22Rv1 (cell line): Measurements from ENCODE around the gene SLC4A3.

Experiments
- ZFX ChIP-seq: fragments of 450-650 bp; IDR thresholded peaks from 2 replicates; pipeline ENCODE4 v1.6.1; 2017; ENCODE audit warnings: antibody characterized with exemption, borderline replicate concordance
- TF ChIP-seq, protein P1 (sequence below): fragments of 450-650 bp; IDR thresholded peaks from 2 replicates; pipeline ENCODE4 v1.5.1; 2017; ENCODE audit warnings: mild to moderate bottlenecking

GRCh38 chr2:219626540-219626939, 890 bp upstream of the SLC4A3 start:
- TF ChIP-seq, protein P1, sequence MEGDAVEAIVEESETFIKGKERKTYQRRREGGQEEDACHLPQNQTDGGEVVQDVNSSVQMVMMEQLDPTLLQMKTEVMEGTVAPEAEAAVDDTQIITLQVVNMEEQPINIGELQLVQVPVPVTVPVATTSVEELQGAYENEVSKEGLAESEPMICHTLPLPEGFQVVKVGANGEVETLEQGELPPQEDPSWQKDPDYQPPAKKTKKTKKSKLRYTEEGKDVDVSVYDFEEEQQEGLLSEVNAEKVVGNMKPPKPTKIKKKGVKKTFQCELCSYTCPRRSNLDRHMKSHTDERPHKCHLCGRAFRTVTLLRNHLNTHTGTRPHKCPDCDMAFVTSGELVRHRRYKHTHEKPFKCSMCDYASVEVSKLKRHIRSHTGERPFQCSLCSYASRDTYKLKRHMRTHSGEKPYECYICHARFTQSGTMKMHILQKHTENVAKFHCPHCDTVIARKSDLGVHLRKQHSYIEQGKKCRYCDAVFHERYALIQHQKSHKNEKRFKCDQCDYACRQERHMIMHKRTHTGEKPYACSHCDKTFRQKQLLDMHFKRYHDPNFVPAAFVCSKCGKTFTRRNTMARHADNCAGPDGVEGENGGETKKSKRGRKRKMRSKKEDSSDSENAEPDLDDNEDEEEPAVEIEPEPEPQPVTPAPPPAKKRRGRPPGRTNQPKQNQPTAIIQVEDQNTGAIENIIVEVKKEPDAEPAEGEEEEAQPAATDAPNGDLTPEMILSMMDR = no peak
- TF ChIP-seq ZFX = no peak
